GM12878 (cell line): Measurements from ENCODE around the gene DPM3. TPM values are rescaled to one million over a fixed set of nuclear protein-coding genes. Genes with fewer than 3 reads are reported as not detected.

ENCODE experiments used
- ATAC-seq: fragments of 200-7000 bp; cut with Tn5 transposase; 3 replicates; pipeline ENCODE4 v1.9.1; 2020; ENCODE audit warnings: mild to moderate bottlenecking, moderate library complexity
- BruUV-seq: library from RNA; stranded (reverse); fragments of 400-500 nt; replicated peaks from 2 replicates; lab custom pipeline; 2021; lab: Mats Ljungman, UMichigan
- CTCF ChIA-PET: fragments of 300-600 bp; sonication (Branson Sonifier 250); formaldehyde crosslinking; extraction: SDS; loops from one replicate; lab custom pipeline; 2021; ENCODE audit warnings: inconsistent platforms; lab: Yijun Ruan, JAX
- POLR2A ChIA-PET: fragments of 350-600 bp; formaldehyde crosslinking; extraction: SDS; loops from one replicate; lab custom pipeline; 2021; ENCODE audit warnings: inconsistent platforms; lab: Charles Lee
- RAD21 ChIA-PET: fragments of 300-600 bp; sonication (Branson Sonifier 250); formaldehyde crosslinking; loops from one replicate; lab custom pipeline; 2023; ENCODE audit warnings: antibody characterized with exemption; ENCODE audit not compliant: unreplicated experiment; lab: Charles Lee
- SMC1A ChIA-PET: fragments of 300-600 bp; sonication (Branson Sonifier 250); formaldehyde crosslinking; loops from one replicate; lab custom pipeline; 2023; ENCODE audit not compliant: unreplicated experiment, uncharacterized antibody; lab: Charles Lee
- DNase-seq: peaks from one replicate; pipeline ENCODE4 v3.0.0-alpha.2; 2011; ENCODE audit warnings: low read depth, low spot score
- FAIRE-seq: peaks from 3 replicates; lab custom pipeline; 2011; peaks lifted over from hg19 to GRCh38; lab: Jason Lieb, UNC
- H2AFZ ChIP-seq: 2 replicates; pipeline ENCODE4 v1.6.0; 2011; ENCODE audit warnings: low read depth, low read length, control low read depth; ENCODE audit not compliant: control insufficient read depth
- H3K27ac ChIP-seq: 2 replicates; pipeline ENCODE4 v1.5.1; 2011; ENCODE audit warnings: control low read depth; ENCODE audit not compliant: control insufficient read depth, insufficient read depth
- H3K27me3 ChIP-seq, 2 experiments: replicated peaks in 1 of 2; 2 replicates each; pipeline versions ENCODE4 v1.6.0 to v1.6.1; 2011; ENCODE audit warnings: low read length in 1 of 2; ENCODE audit not compliant: control insufficient read depth in 2 of 2, insufficient read depth in 2 of 2
- H3K36me3 ChIP-seq, 2 experiments: 2 replicates each; pipeline ENCODE4 v1.5.1; 2011; ENCODE audit warnings: low read length in 1 of 2; ENCODE audit not compliant: control insufficient read depth in 2 of 2, insufficient read depth in 2 of 2
- H3K4me1 ChIP-seq: 2 replicates; pipeline ENCODE4 v1.6.1; 2011; ENCODE audit warnings: mild to moderate bottlenecking, low read length, moderate library complexity, mixed read lengths; ENCODE audit not compliant: control insufficient read depth, insufficient read depth
- H3K4me2 ChIP-seq: 2 replicates; pipeline ENCODE4 v1.6.0; 2011; ENCODE audit warnings: control low read depth; ENCODE audit not compliant: control insufficient read depth, insufficient read depth
- H3K4me3 ChIP-seq: fragments of 200-600 bp; sonication (generic); 2 replicates; pipeline ENCODE4 v1.5.1; 2016
- H3K79me2 ChIP-seq: 2 replicates; pipeline ENCODE4 v1.6.0; 2011; ENCODE audit warnings: low read length; ENCODE audit not compliant: control insufficient read depth, insufficient read depth
- H3K9ac ChIP-seq: 2 replicates; pipeline ENCODE4 v1.8.0; 2011; ENCODE audit warnings: low read length, control low read depth, mixed read lengths; ENCODE audit not compliant: control insufficient read depth, insufficient read depth
- H3K9me3 ChIP-seq: replicated peaks from 3 replicates; pipeline ENCODE4 v1.5.1; 2011; ENCODE audit warnings: mild to moderate bottlenecking, low read length; ENCODE audit not compliant: control insufficient read depth, insufficient read depth
- H4K20me1 ChIP-seq: 2 replicates; pipeline ENCODE4 v1.6.0; 2011; ENCODE audit not compliant: control insufficient read depth, insufficient read depth
- BMI1 ChIP-seq: fragments of 450-650 bp; IDR thresholded peaks from 2 replicates; pipeline ENCODE4 v1.6.1; 2016; ENCODE audit warnings: mild to moderate bottlenecking, moderate library complexity, borderline replicate concordance
- CBFB ChIP-seq: IDR thresholded peaks from 2 replicates; pipeline ENCODE4 v1.6.1; 2016; ENCODE audit warnings: antibody characterized with exemption, low read depth
- DPF2 ChIP-seq: fragments of 450-650 bp; IDR thresholded peaks from 2 replicates; pipeline ENCODE4 v1.6.1; 2017; ENCODE audit warnings: mild to moderate bottlenecking
- FOXK2 ChIP-seq: fragments of 450-650 bp; IDR thresholded peaks from 2 replicates; pipeline ENCODE4 v1.6.1; 2017; ENCODE audit warnings: mild to moderate bottlenecking, moderate library complexity
- HCFC1 ChIP-seq: fragments of 150-350 bp; IDR thresholded peaks from 2 replicates; pipeline ENCODE4 v1.6.1; 2014; ENCODE audit warnings: low read length
- LARP7 ChIP-seq: fragments of 450-650 bp; IDR thresholded peaks from 2 replicates; pipeline ENCODE4 v1.6.1; 2017; ENCODE audit warnings: mild to moderate bottlenecking
- MLLT1 ChIP-seq: fragments of 450-650 bp; IDR thresholded peaks from 2 replicates; pipeline ENCODE4 v1.6.1; 2016; ENCODE audit warnings: mild to moderate bottlenecking
- MTA2 ChIP-seq: fragments of 450-650 bp; IDR thresholded peaks from 2 replicates; pipeline ENCODE4 v1.6.1; 2016; ENCODE audit warnings: low read depth, mild to moderate bottlenecking, moderate library complexity
- MTA3 ChIP-seq: IDR thresholded peaks from 2 replicates; pipeline ENCODE4 v1.6.1; 2012; ENCODE audit warnings: low read length, inconsistent platforms, borderline replicate concordance
- MYC ChIP-seq: IDR thresholded peaks from 2 replicates; pipeline ENCODE4 v1.6.1; 2011; ENCODE audit warnings: mild to moderate bottlenecking, low read length, moderate library complexity, inconsistent platforms; ENCODE audit not compliant: insufficient read depth, insufficient replicate concordance, insufficient read length, severe bottlenecking
- NRF1 ChIP-seq: conservative IDR thresholded peaks from 2 replicates; pipeline ENCODE4 v1.6.1; 2011; ENCODE audit warnings: mild to moderate bottlenecking, low read depth, low read length, improper control_type of control experiment
- PBX3 ChIP-seq: IDR thresholded peaks from 2 replicates; pipeline ENCODE4 v1.6.1; 2011; ENCODE audit warnings: mild to moderate bottlenecking, low read depth, low read length, moderate library complexity; ENCODE audit not compliant: insufficient replicate concordance
- POLR2AphosphoS2 ChIP-seq: IDR thresholded peaks from 2 replicates; pipeline ENCODE4 v1.6.1; 2011; ENCODE audit warnings: low read depth, mild to moderate bottlenecking, low read length, improper control_type of control experiment, moderate library complexity
- POLR2AphosphoS5 ChIP-seq: IDR thresholded peaks from 2 replicates; pipeline ENCODE4 v1.6.1; 2011; ENCODE audit warnings: mild to moderate bottlenecking, low read length, inconsistent platforms
- POU2F2 ChIP-seq: IDR thresholded peaks from 3 replicates; pipeline ENCODE4 v1.6.1; 2011; ENCODE audit warnings: low read depth, mild to moderate bottlenecking, low read length, borderline replicate concordance
- RUNX3 ChIP-seq: IDR thresholded peaks from 2 replicates; pipeline ENCODE4 v1.6.1; 2012; ENCODE audit warnings: low read length, inconsistent platforms
- SIN3A ChIP-seq: IDR thresholded peaks from 2 replicates; pipeline ENCODE4 v1.6.1; 2012; ENCODE audit warnings: low read depth, low read length, improper control_type of control experiment
- SMAD5 ChIP-seq: IDR thresholded peaks from 2 replicates; pipeline ENCODE4 v1.6.1; 2016; ENCODE audit warnings: antibody characterized with exemption, low read depth
- SREBF1 ChIP-seq: IDR thresholded peaks from 2 replicates; pipeline ENCODE4 v1.6.1; 2012; ENCODE audit warnings: mild to moderate bottlenecking, low read length
- SUPT20H ChIP-seq: IDR thresholded peaks from 2 replicates; pipeline ENCODE4 v1.6.1; 2011; ENCODE audit warnings: low read depth, mild to moderate bottlenecking, low read length, moderate library complexity, borderline replicate concordance; ENCODE audit not compliant: control insufficient read depth
- WGBS: methylation state at CpG from one replicate; pipeline ENCODE4 v1.1.6; 2016; ENCODE audit warnings: low lambda C conversion rate; ENCODE audit not compliant: insufficient replicate concordance, insufficient coverage; ENCODE audit errors: missing lambda C conversion rate; 5-methylcytosine and 5-hydroxymethylcytosine counted together
- in situ Hi-C: fragments of 300-500 bp; cut with MboI; formaldehyde crosslinking; loops from 9 replicates; pipeline ENCODE4 v1.14.3; 2018; ENCODE audit warnings: mixed read lengths
- intact Hi-C: fragments of 100-400 bp; cut with micrococcal nuclease; formaldehyde crosslinking; loops from one replicate; pipeline ENCODE4 v1.14.2; 2022; ENCODE audit not compliant: unreplicated experiment
- polyA plus RNA-seq, 11 experiments: library from polyadenylated mRNA; depleted of rRNA in 4 of 11; unstranded in 6 of 11; stranded (reverse) in 5 of 11; fragments of >200 nt; fragmentation: Nextera tagmentation in 4 of 11; fragmentation: Illumina TruSeq in 1 of 11; extraction: Ambion mirVana in 4 of 11; extraction: Trizol in 1 of 11; gene quantifications; 1 replicate in 1 of 11; 2 replicates in 10 of 11; pipeline versions ENCODE4 v1.2.1 to v1.2.3, GENCODE V29; 2011 to 2016; ENCODE audit warnings: inconsistent platforms in 2 of 11, missing spikeins in 2 of 11, low read depth in 1 of 11
- total RNA-seq, 4 experiments: library from RNA; depleted of rRNA in 3 of 4; stranded (reverse); fragments of >200 nt in 3 of 4; fragmentation: Illumina TruSeq in 1 of 4; extraction: Trizol in 1 of 4; gene quantifications; 2 replicates each; pipeline versions ENCODE4 v1.2.1 to v1.2.3, GENCODE V29; 2013 to 2021

DPM3 gene
- total and polyA plus RNA-seq, 10 of the 15 experiments (the other 5 are each of a cell fraction or from before 2014, with no cell fraction given): 5.9 to 78.7 (median 25.7) TPM

- peak within 1 kb of the TSS; percentile 73 for H3K4me3 ChIP-seq
- H3K27ac ChIP-seq: peak within 1 kb of the TSS; percentile 93
- H3K79me2 ChIP-seq: peaks cover 12% of the 10 kb centered on the region
- TSS peak; percentile 86 for BruUV-seq
- H3K36me3 ChIP-seq: peaks cover 0 to 3% of the 10 kb centered on the region in 2 experiments; a peak in 1 of 4 replicates
- peaks cover 26% of the 10 kb centered on the region for H3K4me1 ChIP-seq
- ChIA-PET SMC1A (interaction anchor here (0.6 to 4.7 kb wide), 19 partner anchors 12 to 111 kb away, joined by 3 to 46 read pairs (median 5); a partner anchor contains a TSS), POLR2A (interaction anchor here (0.6 to 7.4 kb wide), 15 partner anchors 12 to 783 kb away, joined by 3 to 77 read pairs (median 5); partner anchors contain the start of genes CLK2, MTX1 and SLC50A1), CTCF (interaction anchor here (0.6 to 12.1 kb wide), 60 partner anchors 8 to 788 kb away, joined by 3 to 284 read pairs (median 4); partner anchors contain the start of genes CLK2, FDPS, MTX1 and PMVK), RAD21 (interaction anchor here (0.6 to 2.3 kb wide), 22 partner anchors 12 to 694 kb away, joined by 3 to 21 read pairs (median 4); partner anchors contain the start of genes EFNA3 and SLC50A1)
- peak; percentile 95 for FAIRE-seq
- no peaks in the 10 kb centered on the region for H4K20me1 ChIP-seq
- no peaks in the 10 kb centered on the region for H3K27me3 ChIP-seq
- DNase-seq: peak; percentile 89
- intact Hi-C loops: loop anchor here (5.0 kb wide), 1 partner anchor 36 kb away; the partner anchor contains the start of gene SLC50A1
- peak within 1 kb of the TSS; percentile 97 for H3K9ac ChIP-seq
- H2AFZ ChIP-seq: peak within 1 kb of the TSS; percentile 96
- under 1% methylated on average over 53 of the region's 57 CpGs for WGBS
- in situ Hi-C loops: no loop called here
- no peaks in the 10 kb centered on the region; the same call in 2 of the 3 replicates for H3K9me3 ChIP-seq
- peak; percentile 89 for ATAC-seq
- H3K4me2 ChIP-seq: peak within 1 kb of the TSS; percentile 97
- 0 out of 2 replicates have a peak, but pooled peaks have one; percentile 15 for TF ChIP-seq SREBF1
- TF ChIP-seq POU2F2: peak; percentile 74; the same call in 2 of the 3 replicates
- TF ChIP-seq FOXK2: no peak
- TF ChIP-seq SMAD5: peak; percentile 72
- peak; percentile 41 for TF ChIP-seq MTA2
- peak; percentile 89 for TF ChIP-seq POLR2AphosphoS5
- TF ChIP-seq DPF2: peak; percentile 67; the same call in 1 of the 2 replicates
- no peak for TF ChIP-seq BMI1
- TF ChIP-seq MYC: no peak
- peak; percentile 65; the same call in 1 of the 2 replicates for TF ChIP-seq POLR2AphosphoS2
- no peak for TF ChIP-seq MTA3
- peak; percentile 35; the same call in 1 of the 2 replicates for TF ChIP-seq SIN3A
- peak; percentile 63 for TF ChIP-seq HCFC1
- TF ChIP-seq NRF1: peak; percentile 92
- 0 out of 2 replicates have a peak, but pooled peaks have one; percentile 48 for TF ChIP-seq MLLT1
- peak; percentile 15 for TF ChIP-seq PBX3
- TF ChIP-seq RUNX3: peak; percentile 89
- TF ChIP-seq SUPT20H: no peak
- TF ChIP-seq CBFB: peak; percentile 89
- no peak for TF ChIP-seq LARP7
These were observed 32.6 kb upstream of the DPM3 start, which contains the start of gene KRTCAP2 for GRCh38 chr1:155172732-155173477. Gene KRTCAP2, minus strand, starts transcription at chr1:155173304. Its CDS starts 80 bp downstream, at chr1:155173224.
